ENCODE results near the gene DCAF7.
A peak's percentile ranks its signal among the peaks of the same experiment; 100 is the strongest.

The DCAF7 gene

GRCh38 chr17:63588797-63589196 is 38.5 kb downstream of the DCAF7 start:
- no peak for DNase-seq (ENCODE audit: low read depth, low spot score)

DNA sequence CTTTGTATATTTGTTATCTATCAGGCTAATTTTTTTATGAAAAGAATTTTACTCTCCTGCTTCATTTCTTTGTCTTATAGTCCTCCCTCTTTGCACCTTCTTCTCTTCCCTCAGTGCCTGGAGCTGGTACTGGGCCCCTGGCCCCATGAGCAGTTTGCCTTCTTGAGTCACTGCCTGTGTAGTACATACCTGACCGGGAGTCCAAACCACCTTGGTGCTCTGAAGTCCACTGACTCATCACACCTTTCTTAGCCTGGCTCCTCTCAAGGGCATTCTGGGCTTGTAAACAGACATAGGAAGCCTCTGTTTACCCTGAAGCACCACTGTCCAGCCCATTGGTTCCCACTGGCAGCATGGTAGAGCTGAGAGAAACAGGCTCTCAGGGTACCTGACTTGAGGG is 39.4 kb downstream of the DCAF7 start:
- DNase-seq (ENCODE audit: low read depth, low spot score): no peak

DNA sequence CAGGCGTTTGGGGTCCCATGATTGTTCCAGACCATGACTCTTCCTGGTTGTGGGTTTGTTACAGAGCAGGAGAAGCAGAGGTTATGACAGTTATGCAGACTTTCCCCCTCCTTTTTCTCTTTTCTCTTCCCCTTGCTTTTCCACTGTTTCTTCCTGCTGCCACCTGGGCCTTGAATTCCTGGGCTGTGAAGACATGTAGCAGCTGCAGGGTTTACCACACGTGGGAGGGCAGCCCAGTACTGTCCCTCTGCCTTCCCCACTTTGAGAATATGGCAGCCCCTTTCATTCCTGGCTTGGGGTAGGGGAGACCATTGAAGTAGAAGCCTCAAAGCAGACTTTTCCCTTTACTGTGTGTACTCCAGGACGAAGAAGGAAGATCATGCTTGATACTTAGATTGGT is 42.5 kb downstream of the DCAF7 start:
- DNase-seq (ENCODE audit: low read depth, low spot score): no peak

DNA sequence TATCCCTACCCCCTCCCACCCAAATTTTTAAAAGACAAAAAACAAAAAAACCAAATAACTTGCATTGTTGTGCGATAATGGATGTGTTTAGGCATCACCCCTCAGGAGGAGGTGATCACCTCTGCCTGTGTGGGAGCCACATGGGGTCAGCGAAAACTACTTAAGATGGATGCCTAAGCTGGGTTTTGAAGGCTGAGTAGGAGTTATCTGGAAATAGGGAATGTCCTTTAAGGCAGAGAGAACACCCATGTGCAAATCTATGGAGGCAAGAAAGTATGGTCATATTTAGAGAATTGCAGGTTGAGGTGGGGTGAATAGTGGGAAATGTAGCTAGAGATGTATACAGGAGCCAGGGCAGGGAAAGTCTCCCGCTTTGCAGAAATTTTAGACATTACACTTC is 44.9 kb downstream of the DCAF7 start:
- no peak for DNase-seq (ENCODE audit: low read depth, low spot score)

GRCh38 chr17:63596856-63597586 is 46.7 kb downstream of the DCAF7 start:
- DNase-seq (ENCODE audit: low read depth, low spot score): no peak

GRCh38 chr17:63598281-63598680 is 48.0 kb downstream of the DCAF7 start:
- no peak for DNase-seq (ENCODE audit: low read depth, low spot score)

GRCh38 chr17:63600569-63601438 is 50.5 kb downstream of the DCAF7 start, which contains the start of gene TACO1:
TACO1 (plus strand) TSS chr17:63600895; CDS start chr17:63601084, 189 bp downstream.
- peak; percentile 44 for DNase-seq (ENCODE audit: low read depth, low spot score)

DNA sequence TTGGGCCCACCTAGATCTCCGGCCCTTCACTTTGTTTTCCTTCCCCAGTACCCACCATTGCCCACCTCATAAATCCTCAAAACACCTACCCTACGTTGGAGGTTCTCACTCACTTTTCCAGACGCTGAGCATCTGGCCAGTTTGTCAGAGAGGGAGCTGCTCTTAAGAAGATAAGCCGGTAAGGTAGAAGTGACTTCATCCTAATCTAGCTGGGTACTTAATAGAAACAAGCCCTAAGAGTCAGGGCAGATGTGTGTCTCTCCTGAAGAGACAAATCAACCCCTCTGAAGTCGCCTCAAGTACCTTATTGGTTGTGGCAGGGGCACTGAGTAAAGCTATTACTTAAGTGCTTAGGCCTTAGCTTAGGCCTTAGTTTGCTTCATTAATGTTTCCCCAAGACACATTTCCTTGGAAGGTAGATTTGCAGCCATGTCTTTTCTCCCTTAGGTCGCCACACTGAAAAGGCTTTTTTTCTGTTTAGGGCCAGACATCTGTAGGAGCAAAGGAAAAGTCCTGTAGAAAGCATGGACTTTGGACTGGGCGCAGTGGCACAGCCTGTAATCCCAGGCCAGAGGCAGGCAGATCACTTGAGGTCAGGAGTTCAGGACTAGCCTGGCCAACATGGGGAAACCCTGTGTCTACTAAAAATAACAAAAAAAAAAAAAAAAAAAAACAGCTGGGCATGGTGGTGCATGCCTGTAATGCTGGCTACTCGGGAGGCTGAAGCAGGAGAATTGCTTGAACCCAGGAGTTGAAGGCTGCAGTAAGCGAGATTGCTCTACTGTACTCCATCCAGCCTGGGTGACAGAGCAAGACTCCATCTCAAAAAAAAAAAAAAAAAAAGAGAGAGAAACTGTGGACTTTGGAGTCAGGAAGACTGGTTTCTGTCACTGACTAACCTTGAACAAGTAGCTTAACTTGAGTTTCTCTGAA is 51.4 kb downstream of the DCAF7 start:
- no peak for DNase-seq (ENCODE audit: low read depth, low spot score)

GRCh38 chr17:63609816-63610573 is 59.7 kb downstream of the DCAF7 start:
- no peak for DNase-seq (ENCODE audit: low read depth, low spot score)

GRCh38 chr17:63610854-63611253 is 60.6 kb downstream of the DCAF7 start:
- no peak for DNase-seq (ENCODE audit: low read depth, low spot score)

GRCh38 chr17:63611354-63611753 is 61.1 kb downstream of the DCAF7 start:
- DNase-seq (ENCODE audit: low read depth, low spot score): no peak

DNA sequence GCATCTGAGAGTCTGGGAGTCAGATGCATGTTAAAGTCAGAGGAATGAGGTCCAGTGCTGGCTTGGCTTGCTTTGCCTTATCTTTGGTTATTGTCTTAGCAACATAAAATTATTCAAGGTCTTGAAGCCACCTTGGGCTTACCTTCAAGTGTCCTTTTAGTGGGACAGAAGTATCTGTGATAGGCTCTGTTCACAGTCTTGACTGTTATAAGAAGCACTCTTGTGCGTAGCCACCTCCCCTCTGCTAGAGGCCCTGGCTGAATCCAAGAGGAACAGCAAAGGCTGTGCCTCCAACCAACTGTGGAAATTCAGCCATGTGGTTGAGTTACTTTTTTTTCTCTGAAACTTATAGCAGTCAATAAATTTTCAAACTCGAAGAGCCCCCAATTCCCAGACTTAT is 63.4 kb downstream of the DCAF7 start:
- no peak for DNase-seq (ENCODE audit: low read depth, low spot score)

DNA sequence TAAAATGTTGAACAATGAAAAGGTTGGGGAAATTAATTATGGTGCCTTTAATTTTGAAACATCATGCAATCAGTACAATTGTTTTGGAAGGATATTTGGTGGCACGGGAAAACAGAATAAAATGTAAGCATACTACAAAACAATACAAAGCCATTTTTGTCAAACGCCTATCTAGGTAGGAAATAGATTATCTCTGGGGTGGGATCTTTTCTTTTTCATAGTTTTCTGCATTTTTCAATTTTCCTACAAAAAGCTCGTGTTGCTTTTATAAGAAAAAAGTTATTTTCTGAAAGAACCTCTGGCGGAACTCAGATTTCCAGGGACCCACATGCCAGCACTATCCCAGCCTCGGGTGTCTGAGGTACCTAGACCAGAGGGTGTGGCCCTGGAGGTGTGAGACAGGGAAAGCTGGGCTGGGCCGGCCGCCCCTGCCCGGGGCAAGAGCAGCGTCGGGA is 71.0 kb downstream of the DCAF7 start:
- DNase-seq (ENCODE audit: low read depth, low spot score): no peak

- peak; percentile 95 for DNase-seq (ENCODE audit: low read depth, low spot score)
Measured at GRCh38 chr17:63621684-63622573, 71.7 kb downstream of the DCAF7 start, which contains the start of gene MAP3K3. MAP3K3 (plus strand) TSS chr17:63622417; CDS start chr17:63622760, 343 bp downstream.

- DNase-seq (ENCODE audit: low read depth, low spot score): no peak
Measured at GRCh38 chr17:63622574-63623390, 72.5 kb downstream of the DCAF7 start.

DNA sequence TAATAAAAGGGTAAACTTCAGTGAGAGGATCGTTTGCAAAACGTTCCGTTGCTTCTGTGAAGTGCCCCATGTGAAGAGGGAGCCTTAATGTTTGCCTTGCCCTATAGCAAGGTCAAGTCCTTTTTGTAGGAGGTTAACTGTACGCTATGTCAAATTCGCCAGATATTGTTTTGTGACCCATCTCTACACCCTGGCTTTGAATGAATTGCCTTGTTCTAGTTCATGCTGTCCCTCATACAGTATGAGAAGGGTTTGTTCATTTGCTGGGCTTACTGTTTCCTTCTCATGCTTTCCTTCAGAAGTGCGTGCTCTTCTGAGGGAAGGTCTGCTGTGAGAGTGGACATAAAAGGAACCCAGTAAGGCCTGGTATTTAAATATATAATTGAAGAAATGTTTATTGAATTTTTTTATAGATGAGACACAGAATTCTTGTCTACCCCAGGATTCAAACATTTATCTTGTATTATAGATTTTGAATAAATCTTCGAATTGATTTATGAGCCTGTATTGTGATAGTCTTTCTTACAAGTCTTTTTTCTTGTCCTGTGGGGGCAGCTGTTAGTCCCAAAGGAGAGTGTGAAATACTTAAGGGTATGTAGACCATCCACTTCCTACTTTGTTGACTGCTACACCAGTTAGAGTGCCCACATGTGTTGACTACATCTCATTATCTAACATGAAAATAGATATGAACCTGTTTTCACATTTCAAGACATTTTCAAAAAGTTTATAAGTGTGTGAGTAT is 73.7 kb downstream of the DCAF7 start:
- no peak for DNase-seq (ENCODE audit: low read depth, low spot score)

GRCh38 chr17:63624531-63624880 is 74.2 kb downstream of the DCAF7 start:
- DNase-seq (ENCODE audit: low read depth, low spot score): no peak

DNA sequence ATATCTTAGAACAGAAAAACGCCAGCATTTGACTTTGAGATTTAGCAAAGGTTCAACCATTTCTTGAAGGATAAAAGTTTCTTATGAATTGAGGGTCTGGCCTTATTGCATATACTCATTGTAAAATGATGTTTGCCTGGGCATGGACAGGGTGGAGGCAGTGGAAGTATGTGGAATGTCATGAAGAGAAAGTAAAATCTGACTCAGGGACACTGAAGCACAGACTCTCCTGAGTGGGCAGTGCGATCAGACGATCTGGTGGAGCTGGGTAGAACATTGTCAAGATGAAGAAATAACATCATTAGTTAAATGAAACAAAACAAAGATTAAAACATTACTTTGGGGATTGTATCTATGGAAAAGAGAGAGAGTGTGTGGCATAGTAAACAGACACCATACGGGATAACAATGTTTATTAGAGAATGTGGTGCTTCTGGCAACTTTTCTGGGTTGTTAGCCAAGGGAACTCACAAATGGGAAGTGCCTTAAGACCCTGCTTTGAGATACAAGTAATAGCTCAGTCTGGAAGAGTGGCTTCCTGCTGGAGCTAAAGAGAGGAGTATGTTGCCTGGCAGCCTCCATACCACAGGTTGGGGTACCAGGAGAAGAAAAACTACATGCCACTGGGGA is 76.4 kb downstream of the DCAF7 start:
- no peak for DNase-seq (ENCODE audit: low read depth, low spot score)

Measured in activated naive CD8-positive, alpha-beta T cell treated with anti-CD3 and anti-CD28 coated beads, Interleukin-2, amount 50 U/mL, for 16 hours (primary cell).